ENCODE results near the gene NCDN.
"Not testable (repeated sequence)": the region's sequence is repeated elsewhere in the genome, so short reads cannot be mapped to it uniquely, and the experiment has no call there.

The NCDN gene

GRCh38 chr1:35572296-35572695 is 14.7 kb downstream of the NCDN start:
- DNase-seq, result no peak

GRCh38 chr1:35573198-35574124 is 15.9 kb downstream of the NCDN start, which contains the start of gene TFAP2E:
TSS of gene TFAP2E (plus strand) at chr1:35573314. CDS start at chr1:35573578, 264 bp downstream.
- DNase-seq, result no peak

- no peak for DNase-seq
These were observed 16.6 kb downstream of the NCDN start for GRCh38 chr1:35574125-35574654.

DNA sequence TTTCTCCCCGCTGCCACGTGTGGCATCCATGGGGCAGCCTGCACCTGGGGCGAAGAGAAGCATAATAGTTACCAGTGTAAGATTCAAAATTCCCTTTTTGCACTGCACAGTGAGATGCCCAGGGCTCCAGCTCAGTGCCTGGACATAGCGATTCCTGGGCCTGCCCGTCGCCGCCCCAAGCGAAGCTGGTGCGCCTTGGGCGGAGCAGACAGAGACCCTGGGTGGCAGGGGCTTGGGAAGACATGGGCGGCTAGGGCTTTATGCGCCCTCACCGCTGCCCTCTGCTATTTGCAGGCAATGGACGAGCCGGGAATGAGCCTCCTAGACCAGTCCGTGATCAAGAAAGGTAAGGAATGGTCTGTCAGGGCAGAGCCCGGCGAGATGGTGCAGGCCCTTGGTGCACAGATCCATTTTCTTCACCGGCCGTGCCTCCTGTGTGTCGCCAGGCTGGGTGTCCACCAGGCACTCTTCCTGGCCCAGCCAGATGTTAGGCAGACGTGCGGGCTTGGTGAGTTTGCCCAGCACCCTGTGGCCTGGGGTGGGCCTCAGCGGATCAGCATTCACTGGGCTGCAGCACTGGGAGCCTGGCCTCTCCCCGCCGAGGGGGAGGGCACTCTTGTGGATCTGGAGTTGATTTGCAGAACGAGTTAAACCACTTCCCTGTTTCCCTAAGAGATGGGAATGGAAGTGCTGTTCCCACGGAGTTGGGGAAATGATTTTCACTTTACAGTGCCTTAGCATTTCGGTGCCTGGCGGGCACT is 17.2 kb downstream of the NCDN start:
- DNase-seq, result no peak

- no peak for DNase-seq
These were observed 17.9 kb downstream of the NCDN start for GRCh38 chr1:35575416-35575958.

GRCh38 chr1:35576061-35576765 is 18.6 kb downstream of the NCDN start:
- DNase-seq, result no peak

DNA sequence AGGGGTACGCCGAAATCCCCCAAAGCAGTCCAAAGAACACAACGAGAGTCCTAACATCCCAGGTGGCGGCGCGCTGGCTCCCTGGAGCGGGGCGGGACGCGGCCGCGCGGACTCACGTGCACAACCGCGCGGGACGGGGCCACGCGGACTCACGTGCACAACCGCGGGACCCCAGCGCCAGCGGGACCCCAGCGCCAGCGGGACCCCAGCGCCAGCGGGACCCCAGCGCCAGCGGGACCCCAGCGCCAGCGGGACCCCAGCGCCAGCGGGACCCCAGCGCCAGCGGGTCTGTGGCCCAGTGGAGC is 19.1 kb downstream of the NCDN start:
- not testable (repeated sequence) for DNase-seq

DNA sequence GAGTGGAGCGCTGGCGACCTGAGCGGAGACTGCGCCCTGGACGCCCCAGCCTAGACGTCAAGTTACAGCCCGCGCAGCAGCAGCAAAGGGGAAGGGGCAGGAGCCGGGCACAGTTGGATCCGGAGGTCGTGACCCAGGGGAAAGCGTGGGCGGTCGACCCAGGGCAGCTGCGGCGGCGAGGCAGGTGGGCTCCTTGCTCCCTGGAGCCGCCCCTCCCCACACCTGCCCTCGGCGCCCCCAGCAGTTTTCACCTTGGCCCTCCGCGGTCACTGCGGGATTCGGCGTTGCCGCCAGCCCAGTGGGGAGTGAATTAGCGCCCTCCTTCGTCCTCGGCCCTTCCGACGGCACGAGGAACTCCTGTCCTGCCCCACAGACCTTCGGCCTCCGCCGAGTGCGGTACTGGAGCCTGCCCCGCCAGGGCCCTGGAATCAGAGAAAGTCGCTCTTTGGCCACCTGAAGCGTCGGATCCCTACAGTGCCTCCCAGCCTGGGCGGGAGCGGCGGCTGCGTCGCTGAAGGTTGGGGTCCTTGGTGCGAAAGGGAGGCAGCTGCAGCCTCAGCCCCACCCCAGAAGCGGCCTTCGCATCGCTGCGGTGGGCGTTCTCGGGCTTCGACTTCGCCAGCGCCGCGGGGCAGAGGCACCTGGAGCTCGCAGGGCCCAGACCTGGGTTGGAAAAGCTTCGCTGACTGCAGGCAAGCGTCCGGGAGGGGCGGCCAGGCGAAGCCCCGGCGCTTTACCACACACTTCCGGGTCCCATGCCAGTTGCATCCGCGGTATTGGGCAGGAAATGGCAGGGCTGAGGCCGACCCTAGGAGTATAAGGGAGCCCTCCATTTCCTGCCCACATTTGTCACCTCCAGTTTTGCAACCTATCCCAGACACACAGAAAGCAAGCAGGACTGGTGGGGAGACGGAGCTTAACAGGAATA is 19.7 kb downstream of the NCDN start:
- DNase-seq, result peak; percentile 75

DNA sequence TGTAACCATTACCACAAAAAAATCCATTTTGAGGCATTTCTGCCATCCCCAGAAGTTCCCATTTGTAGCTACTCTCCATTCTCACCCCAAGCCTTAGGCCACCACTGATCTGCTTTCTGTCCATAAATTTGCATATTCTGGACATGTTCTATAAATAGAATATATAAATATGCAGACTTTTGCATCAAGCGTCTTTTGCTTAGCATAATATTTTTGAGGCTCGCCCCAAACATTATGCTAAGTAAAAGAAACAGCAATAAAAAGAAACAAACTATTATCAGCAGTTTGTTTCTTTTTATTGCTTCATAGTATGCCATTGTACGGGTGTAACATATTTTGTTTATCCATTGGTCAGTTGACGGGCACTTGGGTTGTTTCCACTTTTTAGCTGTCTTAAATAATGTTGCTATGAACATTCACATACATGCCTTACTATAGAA is 23.4 kb downstream of the NCDN start:
- no peak for DNase-seq

DNA sequence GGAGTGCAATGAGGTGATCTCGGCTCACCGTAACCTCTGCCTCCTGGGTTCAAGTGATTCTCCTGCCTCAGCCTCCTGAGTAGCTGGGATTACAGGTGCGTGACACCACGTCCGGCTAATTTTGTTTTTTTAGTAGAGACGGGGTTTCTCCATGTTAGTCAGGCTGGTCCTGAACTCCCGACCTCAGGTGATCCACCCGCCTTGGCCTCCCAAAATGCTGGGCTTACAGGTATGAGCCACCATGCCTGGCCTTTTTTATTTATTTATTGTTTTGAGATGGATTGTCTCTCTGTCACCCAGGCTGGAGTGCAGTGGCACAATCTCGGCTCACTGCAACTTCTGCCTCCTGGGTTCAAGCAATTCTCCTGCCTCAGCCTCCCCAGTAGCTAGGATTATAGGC is 24.0 kb downstream of the NCDN start:
- DNase-seq, result not testable (repeated sequence)

DNA sequence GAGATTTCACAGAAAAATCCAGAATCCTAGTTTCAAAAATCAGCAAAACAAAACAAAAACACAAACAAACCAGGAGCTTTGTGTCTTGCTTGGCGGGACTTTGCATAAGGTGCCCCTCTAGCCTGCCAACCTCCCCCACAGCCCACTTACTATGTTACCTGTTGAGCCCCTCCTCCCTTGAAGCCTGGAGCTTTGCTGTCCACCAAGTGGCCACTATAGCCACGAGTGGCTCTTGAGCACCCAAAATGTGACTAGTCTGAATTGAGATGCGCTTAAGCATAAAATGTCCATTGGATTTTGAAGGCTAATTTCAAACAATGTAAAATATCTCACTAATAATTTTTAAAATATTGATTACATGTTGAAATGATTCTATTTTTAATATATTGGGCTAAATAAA is 27.7 kb downstream of the NCDN start:
- no peak for DNase-seq

DNA sequence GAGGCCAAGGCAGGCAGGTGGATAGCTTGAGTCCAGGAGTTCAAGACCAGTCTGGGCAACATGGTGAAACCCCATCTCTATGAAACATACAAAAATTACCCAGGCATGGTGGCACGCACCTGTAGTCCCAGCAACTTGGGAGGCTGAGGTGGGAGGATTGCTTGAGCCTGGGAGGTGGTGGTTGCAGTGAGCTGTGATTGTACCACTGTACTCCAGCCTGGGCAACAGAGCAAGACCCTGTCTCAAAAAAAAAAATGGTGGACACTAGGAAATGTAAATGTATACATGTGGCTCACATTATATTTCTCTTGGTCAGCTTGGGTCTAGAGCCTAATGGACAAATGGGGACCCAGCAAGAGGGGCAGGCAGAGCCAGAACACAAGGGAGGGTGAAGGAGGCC is 28.2 kb downstream of the NCDN start:
- DNase-seq, result not testable (repeated sequence)

DNA sequence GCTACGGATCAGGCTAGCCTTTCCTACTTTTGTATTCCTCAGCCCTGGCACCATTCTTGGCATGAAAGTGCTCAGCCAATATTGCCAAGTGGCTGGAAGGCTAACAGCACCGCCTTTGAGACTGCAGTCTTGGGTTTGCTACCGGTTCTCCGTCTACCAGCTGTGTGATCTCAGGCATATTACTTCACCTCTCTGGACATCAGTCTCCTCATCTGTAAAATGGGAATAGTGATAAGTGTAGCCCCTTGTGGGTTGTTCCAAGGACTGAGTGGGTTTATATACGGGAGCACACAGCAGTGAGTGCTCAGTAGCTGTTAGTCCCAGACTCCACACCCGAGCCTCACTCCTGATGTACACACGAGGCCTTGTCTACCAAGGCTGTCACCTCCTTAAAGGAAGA is 29.2 kb downstream of the NCDN start:
- DNase-seq, result no peak

- no peak for DNase-seq
These were observed 30.1 kb downstream of the NCDN start for GRCh38 chr1:35587736-35588135.

- DNase-seq, result no peak
These were observed 30.8 kb downstream of the NCDN start for GRCh38 chr1:35588197-35588910.

- no peak for DNase-seq
These were observed 32.2 kb downstream of the NCDN start for GRCh38 chr1:35589516-35590427.

- DNase-seq, result no peak
These were observed 33.0 kb downstream of the NCDN start for GRCh38 chr1:35590476-35591040.

DNA sequence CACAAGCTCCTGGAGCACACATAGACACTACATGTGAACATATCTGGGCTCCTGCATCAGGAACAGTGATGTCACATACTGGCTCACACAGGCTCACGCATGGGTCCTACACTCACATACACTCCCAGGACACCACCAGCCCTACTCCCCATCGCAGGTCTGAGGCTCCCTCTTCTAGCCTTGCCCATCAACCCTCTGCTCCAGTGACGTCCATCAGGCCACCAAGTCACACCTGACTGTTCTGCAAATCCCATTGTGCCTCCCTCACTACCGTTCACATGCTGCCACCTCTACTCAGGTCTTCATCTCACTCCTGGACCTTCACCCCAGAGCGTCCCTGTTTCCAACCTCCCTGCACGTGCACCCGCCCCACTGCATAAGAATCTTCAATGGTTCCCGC is 33.6 kb downstream of the NCDN start:
- DNase-seq, result no peak

- DNase-seq, result no peak
These were observed 35.6 kb downstream of the NCDN start for GRCh38 chr1:35592991-35593769.
